Upper lobe of right lung (tissue), 1 donor: Measurements from ENCODE around the gene DCC. TPM values are rescaled to one million over a fixed set of nuclear protein-coding genes. Genes with fewer than 3 reads are reported as not detected.

Experiments
- ATAC-seq: fragments of 200-7000 bp; cut with Tn5 transposase; one replicate; pipeline ENCODE4 v1.9.1; 2020; ENCODE audit warnings: mild to moderate bottlenecking, moderate library complexity
- DNase-seq: peaks from one replicate; pipeline ENCODE4 v3.0.0-alpha.2; 2020
- H3K27ac ChIP-seq: fragments of 200-600 bp; one replicate; pipeline ENCODE4 v1.8.0; 2022
- H3K27me3 ChIP-seq: fragments of 200-600 bp; one replicate; pipeline ENCODE4 v1.8.0; 2022; ENCODE audit warnings: mild to moderate bottlenecking
- H3K36me3 ChIP-seq: fragments of 200-600 bp; one replicate; pipeline ENCODE4 v1.8.0; 2022
- H3K4me1 ChIP-seq: fragments of 200-600 bp; one replicate; pipeline ENCODE4 v1.8.0; 2022
- H3K4me3 ChIP-seq: fragments of 200-600 bp; one replicate; pipeline ENCODE4 v1.8.0; 2022; ENCODE audit warnings: mild to moderate bottlenecking
- H3K9me3 ChIP-seq: fragments of 200-600 bp; one replicate; pipeline ENCODE4 v1.8.0; 2022
- intact Hi-C: fragments of 100-400 bp; cut with DNase I; formaldehyde crosslinking; loops from one replicate; pipeline ENCODE4 v1.11.0; 2022
- total RNA-seq: library from RNA; stranded (reverse); fragmentation: NEBNext Ultra II Directional; extraction: Animal tissue kit (Norgen Biotek cat#: 25700); gene quantifications from one replicate; pipeline ENCODE4 v1.2.1, GENCODE V29; 2021
- TF ChIP-seq, protein P1 (sequence below): fragments of 200-600 bp; IDR thresholded peaks from one replicate; pipeline ENCODE4 v1.8.0; 2022; ENCODE audit warnings: antibody characterized with exemption
- donor health status: DM: no; HTN: yes; CAD: no; lungs with severe emphysema.

The DCC gene
- total RNA-seq, 1 donor from 2014 or later: 7.1 TPM

DNA sequence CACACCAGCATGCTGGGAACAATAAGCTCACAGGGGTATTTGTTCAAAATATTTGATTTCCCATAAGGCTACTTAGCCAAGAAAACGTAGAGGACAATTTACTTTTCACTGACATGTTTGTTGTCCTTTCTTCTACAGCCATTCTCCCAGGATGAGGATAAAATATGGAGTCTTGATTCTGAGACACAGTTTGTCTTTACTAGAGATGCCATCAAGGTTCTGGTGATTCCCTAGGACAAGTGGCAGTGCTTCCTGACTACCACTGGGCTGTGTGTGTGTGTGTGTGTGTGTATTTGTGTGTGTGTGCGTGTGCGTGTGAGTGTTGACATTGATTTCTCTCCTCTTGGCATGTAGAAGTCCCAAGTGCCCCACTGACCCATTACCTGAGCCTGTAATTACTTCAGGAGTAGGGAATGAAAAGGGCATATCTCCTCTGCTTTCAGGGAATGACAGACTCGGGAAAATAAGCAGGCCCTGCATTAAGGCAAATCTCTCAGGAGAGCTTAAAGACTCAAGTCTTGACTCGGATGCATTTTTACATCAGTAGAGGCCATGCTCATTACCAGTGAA lies 761.6 kb downstream of the DCC start:
- intact Hi-C loops: no loop called here
- Histone ChIP-seq H3K4me1 (no peaks in the 10 kb centered on the region), H3K27me3 (no peaks in the 10 kb centered on the region), H3K36me3 (no peaks in the 10 kb centered on the region), H3K9me3 (no peaks in the 10 kb centered on the region), H3K4me3 (no peak overlapping the region), H3K27ac (no peak overlapping the region)
- TF ChIP-seq, protein P1, sequence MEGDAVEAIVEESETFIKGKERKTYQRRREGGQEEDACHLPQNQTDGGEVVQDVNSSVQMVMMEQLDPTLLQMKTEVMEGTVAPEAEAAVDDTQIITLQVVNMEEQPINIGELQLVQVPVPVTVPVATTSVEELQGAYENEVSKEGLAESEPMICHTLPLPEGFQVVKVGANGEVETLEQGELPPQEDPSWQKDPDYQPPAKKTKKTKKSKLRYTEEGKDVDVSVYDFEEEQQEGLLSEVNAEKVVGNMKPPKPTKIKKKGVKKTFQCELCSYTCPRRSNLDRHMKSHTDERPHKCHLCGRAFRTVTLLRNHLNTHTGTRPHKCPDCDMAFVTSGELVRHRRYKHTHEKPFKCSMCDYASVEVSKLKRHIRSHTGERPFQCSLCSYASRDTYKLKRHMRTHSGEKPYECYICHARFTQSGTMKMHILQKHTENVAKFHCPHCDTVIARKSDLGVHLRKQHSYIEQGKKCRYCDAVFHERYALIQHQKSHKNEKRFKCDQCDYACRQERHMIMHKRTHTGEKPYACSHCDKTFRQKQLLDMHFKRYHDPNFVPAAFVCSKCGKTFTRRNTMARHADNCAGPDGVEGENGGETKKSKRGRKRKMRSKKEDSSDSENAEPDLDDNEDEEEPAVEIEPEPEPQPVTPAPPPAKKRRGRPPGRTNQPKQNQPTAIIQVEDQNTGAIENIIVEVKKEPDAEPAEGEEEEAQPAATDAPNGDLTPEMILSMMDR: no peak
- DNase-seq: no peak
- ATAC-seq: no peak

DNA sequence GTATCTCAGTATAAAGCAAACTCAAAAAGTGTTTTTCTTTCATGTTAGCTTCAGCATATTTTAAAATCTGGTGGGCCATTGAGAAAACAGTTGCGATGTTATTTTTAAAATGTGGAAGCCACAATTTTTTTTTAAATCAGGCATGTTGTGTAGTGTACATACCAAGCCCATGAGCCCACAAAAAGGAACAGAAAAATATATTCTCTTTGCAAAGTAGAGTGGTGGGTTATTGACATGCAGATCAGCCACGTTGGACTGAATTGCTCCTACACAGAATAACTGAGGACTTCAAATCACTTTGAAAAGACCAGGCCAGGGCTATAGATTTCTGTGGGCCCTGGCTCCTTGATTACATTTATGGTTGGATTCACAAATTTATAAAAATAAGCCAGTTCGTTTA lies 774.4 kb downstream of the DCC start:
- Histone ChIP-seq H3K27ac (no peak overlapping the region), H3K36me3 (no peaks in the 10 kb centered on the region), H3K4me1 (no peaks in the 10 kb centered on the region), H3K27me3 (no peaks in the 10 kb centered on the region), H3K4me3 (no peak overlapping the region), H3K9me3 (no peaks in the 10 kb centered on the region)
- TF ChIP-seq, protein P1: no peak
- no peak for ATAC-seq
- no peak for DNase-seq
- intact Hi-C loops: no loop called here

DNA sequence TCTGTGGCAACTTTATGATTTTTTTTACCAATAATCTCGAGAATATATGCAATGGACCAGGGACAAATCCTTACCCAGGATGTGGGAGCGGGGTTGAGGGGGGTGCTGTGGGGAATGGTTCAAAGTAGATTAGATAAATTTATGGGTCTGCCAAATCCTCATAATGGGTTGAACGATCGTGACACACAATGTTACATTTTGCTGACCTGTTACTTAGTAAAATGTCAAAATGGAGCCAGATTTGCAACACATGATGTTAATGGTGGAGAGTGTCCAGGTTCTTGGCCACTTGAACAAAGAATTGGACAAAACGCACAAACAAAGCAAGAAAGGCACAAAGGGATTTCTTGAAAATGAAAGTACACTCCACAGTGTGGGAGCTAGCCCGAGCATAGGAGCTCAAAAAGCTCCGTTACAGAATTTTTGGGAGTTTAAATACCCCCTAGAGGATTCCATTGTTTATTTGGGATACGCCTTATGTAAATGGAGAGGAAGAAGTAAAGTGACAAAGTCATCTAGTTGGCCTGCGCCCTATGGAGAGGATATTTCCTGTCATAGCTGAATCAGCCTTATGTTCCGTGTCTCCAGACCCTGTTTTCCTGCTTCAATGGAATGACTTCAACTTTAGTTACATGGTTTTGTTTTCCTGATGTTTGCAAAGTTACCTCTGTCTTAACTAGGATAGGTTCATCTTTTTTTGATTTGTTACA lies 776.0 kb downstream of the DCC start:
- TF ChIP-seq, protein P1: no peak
- Histone ChIP-seq H3K36me3 (no peaks in the 10 kb centered on the region), H3K4me3 (no peak overlapping the region), H3K9me3 (no peaks in the 10 kb centered on the region), H3K4me1 (no peaks in the 10 kb centered on the region), H3K27me3 (no peaks in the 10 kb centered on the region), H3K27ac (no peak overlapping the region)
- intact Hi-C loops: no loop called here
- ATAC-seq: no peak
- no peak for DNase-seq

DNA sequence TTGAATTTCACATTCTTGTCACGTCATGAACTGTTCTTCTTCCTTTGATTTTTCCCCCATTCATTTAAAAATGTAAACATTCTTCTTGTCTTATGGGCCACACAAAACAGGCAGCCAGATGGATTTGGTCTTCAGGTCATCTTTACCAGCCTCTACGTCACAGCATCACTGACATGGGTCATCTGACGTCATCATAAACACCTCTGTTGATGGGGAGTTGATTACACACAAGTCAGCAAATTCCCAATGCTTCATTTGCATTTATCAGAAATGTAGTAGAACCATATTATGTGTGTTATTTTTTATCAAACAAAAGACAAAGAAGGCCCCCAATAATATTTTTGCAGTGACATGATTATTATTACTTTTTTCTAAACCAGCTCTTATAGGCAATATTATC lies 777.9 kb downstream of the DCC start:
- Histone ChIP-seq H3K9me3 (no peaks in the 10 kb centered on the region), H3K36me3 (no peaks in the 10 kb centered on the region), H3K4me1 (no peaks in the 10 kb centered on the region), H3K27ac (no peak overlapping the region), H3K27me3 (no peaks in the 10 kb centered on the region), H3K4me3 (no peak overlapping the region)
- intact Hi-C loops: no loop called here
- ATAC-seq: no peak
- TF ChIP-seq, protein P1: no peak
- no peak for DNase-seq

DNA sequence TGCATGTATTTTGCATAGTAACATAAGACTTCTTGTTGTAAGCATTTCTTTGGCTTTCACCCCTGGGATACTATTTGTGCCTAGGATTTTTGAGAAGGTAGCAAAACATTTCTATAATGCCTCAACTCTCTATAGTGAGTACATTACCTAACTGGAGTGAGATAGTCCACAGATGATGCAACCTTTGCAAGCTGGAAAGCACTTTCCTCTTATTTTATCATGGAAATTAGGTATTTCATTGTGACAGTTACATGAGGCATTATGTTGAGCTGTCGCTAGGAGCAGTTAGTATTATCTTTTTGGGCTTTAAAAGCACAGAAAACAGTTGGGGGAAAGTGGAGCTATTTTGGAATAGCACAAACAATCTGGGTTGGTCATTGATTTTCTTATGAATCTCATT lies 786.2 kb downstream of the DCC start:
- Histone ChIP-seq H3K4me3 (no peak overlapping the region), H3K27ac (no peak overlapping the region), H3K9me3 (no peaks in the 10 kb centered on the region), H3K27me3 (no peaks in the 10 kb centered on the region), H3K36me3 (no peaks in the 10 kb centered on the region), H3K4me1 (no peaks in the 10 kb centered on the region)
- intact Hi-C loops: no loop called here
- ATAC-seq (no peak), DNase-seq (no peak)
- TF ChIP-seq, protein P1: no peak
